HG03342 (cell line): ENCODE measurements around the gene SPNS2.

Experiments
- ATAC-seq: cut with Tn5 transposase; IDR thresholded peaks from one replicate; pipeline ENCODE4 v1.9.1; 2021; ENCODE audit warnings: mild to moderate bottlenecking, moderate library complexity; ENCODE audit not compliant: unreplicated experiment

The SPNS2 gene

DNA sequence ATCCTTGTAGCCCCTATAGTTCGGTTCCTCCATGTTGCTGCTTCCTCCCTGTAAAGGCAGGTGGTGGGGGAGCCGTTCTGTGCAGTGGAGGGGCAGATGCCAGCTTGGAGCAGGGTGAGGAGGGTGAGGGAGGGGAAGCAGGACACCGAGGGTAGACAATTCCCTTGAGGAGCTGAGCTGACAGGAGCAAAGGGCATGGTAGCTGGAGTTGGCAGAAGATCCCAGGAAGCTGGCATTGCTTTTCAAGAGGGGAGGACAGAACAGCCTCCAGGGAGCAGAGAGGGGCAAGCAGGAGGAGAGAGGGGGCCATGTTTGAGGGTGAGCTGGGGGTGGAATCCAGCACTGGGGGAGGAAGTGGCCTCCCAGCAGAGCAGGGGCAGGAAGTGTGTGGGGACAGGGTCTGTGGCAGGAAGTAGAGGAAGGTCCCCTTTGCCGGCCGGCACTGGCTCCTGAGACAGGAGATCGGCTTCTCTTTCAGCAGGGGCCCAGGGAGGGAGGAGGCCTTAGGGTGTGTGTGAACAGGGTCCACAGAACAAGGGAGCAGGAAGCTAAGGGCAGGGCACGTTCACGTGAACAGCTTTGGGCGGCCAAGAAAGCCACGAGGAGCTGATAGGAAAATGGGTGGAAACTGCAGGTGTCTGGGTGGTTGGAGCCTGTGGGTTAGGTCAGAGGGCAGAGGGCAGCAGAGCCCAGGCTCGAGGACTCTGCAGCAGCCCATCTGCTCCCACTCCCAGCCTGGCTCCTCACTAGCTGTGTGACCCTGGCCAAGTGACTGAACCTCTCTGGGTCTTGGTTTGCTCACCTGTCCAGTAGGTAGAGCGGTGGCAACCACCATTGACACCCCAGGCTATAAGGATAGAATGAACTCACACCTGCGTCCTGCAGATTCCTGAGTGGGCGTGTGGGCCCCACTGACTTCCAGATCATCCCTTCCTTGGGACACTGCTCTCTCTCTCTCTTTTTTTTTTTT, 17.5 kb upstream of the SPNS2 start:
- no peak for ATAC-seq

GRCh38 chr17:4482338-4483011, 16.2 kb upstream of the SPNS2 start:
- ATAC-seq: no peak

- no peak for ATAC-seq
Observed at GRCh38 chr17:4483012-4483840, 15.5 kb upstream of the SPNS2 start.

- no peak for ATAC-seq
Observed at GRCh38 chr17:4485676-4486646, 12.7 kb upstream of the SPNS2 start.

GRCh38 chr17:4487296-4487695, 11.4 kb upstream of the SPNS2 start:
- ATAC-seq: no peak

GRCh38 chr17:4487820-4488716, 10.6 kb upstream of the SPNS2 start:
- no peak for ATAC-seq

DNA sequence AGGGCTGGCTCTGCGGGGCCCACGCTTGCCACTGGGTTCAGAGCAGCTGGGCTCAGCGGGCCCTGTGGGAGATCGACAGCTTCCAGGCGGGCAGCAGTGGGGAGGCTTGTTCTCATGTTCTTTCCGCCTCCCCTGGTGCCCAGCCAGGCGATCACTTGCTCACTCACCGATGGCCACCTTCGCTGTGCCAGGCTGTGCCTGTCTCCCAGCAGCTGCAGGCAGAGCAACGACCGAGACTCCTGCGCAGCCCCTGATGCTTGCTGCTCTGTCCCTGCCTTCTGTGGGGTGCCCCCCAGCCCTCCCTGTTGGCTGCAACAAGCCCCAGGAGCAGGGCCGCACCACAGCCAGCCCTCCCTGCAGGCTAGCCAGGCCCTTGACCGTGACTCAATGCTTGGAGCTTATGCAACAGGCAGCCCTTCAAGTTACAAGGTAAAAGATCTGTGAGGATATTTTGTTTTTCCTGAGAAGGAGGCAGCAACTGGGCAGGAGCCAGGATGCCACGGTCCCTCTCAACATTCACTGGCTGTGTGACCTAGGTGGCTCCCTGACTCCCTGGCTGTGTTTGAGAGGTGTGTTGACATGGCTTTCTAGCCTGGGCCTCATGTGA, 9.6 kb upstream of the SPNS2 start:
- no peak for ATAC-seq

DNA sequence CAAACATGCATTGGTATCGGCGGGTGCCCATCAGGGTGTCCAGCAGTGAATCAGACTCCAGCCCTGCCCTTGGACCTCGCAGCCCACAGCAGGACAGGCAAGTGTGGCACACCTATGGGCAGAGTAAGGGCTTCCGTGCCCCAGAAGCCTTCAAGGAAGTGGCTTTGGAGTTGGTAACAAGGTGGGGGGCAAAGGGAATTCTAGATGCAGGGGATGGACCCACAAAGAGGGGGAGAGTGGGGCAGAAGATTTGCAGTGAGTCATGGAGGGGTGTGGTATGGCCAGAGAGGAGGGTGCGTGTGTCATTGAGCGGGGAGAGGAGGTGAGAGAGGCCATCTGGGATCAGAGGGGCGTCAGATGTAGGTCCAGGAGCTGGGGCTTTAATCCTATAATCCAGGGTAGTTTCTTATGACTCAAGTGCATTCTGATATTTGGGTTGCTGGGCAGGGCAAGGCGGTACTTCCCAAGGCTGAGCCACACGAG, 8.5 kb upstream of the SPNS2 start:
- no peak for ATAC-seq

- ATAC-seq: no peak
Observed at GRCh38 chr17:4490637-4491061, 8.0 kb upstream of the SPNS2 start.

DNA sequence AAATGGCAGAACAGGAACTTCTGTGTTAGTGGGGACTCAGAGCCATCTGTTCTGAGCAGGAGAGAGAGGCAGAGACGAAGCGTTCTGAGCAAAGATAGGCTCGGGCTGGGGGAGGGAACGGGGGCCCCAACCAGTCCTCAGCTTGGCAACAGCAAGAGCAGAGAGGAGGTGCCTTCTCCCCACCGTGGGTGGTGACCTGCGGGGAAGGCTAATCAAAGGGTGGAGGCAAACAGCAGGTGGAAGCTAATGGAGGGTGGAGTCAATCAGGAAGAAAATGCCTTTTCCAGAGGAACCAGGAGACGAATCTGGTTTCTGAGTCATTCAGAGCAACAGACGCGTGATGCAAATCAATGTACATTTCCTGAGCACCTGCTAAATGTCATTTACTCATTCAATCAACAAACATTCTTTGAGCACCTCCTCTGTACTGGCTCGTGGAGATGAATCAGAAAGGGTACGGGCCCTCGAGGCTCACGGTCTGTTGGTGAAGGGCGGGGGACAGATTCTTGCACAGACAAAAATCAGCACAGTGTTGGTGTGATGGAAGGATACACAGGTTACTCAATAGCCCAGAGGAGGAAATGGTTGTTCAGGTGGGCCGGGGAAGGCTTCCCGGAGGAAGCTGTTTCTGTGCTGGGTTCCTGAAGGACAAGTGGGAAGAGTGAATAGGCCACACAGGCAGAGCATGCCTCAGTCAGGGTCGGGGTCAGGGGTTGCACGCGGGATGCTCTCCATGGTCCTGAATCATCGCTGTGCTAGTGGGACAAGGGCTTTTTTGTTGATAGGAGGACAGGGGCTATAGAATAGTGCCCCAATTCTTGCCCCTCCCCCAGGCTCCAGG, 5.7 kb upstream of the SPNS2 start:
- ATAC-seq: no peak

DNA sequence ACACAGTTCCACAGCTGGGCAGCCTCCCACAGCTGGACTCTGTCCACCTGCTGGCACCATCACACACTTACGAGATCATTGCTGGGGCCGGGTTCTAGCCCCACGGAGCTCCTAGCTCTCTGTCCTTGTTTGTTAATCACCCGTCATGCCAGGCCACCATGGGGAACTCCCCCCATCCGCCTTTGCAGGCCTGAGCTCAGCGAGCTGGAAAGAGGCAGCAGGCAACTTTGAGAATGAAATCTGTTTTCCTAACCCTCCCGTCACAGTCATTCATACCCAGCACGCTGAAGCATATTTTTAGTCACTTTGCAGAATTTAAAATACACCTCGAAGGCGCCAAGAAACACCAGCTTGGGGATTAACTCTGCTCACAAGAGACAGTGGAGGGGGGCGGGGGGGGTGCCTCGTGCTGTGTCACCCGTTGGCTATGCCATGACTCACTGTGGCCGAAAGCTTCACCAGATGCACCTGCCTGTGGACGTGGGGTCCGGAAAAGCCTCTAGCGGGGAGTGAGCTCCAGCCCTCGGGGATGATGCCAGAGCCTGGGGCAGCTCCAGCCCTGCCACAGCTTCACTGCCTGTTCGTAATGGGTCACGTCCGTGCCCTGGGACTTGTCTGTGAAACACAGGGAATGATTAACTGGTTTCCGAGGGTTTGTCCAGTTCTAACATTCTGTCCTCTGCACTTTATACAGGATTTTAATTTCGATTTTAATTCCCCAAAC, 1.4 kb upstream of the SPNS2 start:
- ATAC-seq: no peak

GRCh38 chr17:4499431-4500190, 930 bp downstream of the SPNS2 start:
- ATAC-seq: no peak

DNA sequence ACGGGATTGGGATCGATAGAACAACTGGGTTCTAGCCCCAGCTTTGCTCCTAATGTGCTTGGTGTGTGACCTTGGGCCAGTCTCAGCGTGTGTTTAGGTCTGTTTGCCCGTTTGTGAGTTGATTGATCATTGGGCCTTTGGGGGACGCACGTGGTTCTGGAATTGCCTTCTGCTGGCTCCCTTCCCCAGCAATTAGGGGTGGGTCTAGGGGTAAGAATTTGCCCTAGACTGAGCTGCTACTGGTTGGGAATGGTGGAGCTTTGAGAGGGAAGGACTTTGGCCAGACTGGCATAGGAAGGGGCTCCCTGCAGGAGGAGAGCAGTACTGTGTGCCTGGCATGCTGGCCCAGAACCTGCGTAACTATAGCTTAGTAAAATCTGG, 1.5 kb downstream of the SPNS2 start:
- no peak for ATAC-seq

GRCh38 chr17:4501295-4501949, 2.7 kb downstream of the SPNS2 start:
- ATAC-seq: no peak

DNA sequence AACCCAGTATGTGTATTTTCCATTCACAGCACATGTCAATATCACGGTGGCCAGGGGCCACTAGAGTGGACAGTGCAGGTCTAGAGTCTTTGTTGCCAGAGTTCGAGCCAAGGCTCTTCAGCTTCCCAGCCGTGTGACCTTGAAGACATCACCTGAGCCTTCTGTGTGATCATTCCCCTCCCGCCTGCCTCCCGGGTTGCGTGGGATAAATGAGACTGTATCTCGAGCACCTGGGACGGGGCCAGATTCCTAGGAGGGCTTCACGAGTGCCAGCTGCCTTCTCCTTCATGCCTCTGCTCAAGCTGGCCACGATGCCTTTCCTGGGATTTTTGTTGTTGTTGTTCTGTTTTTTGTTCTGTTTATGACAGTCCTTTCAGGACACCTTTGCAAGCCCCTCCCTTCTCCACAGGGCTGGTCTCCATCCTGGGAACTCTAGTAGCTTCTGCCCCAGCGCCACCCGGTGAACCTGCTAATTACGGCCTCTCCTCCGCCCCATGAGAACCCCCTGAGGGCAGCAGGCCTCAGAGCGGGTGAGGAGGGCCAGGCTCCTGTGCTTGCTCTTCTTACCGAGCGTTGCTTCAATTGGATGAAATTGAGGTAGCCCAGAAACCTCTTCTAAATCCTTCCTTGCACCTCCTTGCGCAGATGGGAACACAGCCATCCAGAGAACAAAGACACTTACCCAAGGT, 3.9 kb downstream of the SPNS2 start:
- no peak for ATAC-seq
